SK-N-SH (cell line): ENCODE data around the gene CHST11. TPM values are rescaled to one million over a fixed set of nuclear protein-coding genes. Genes with fewer than 3 reads are reported as not detected.

Source experiments
- CTCF ChIA-PET: fragments of 300-600, 350-600 bp; formaldehyde crosslinking; extraction: SDS; loops from one replicate; lab custom pipeline; 2021; lab: Yijun Ruan, JAX
- POLR2A ChIA-PET: fragments of 350-600 bp; sonication (Branson Sonifier 250); formaldehyde crosslinking; extraction: SDS; loops from one replicate; lab custom pipeline; 2020; ENCODE audit warnings: antibody characterized with exemption, inconsistent platforms; lab: Yijun Ruan, JAX
- DNase-seq: peaks from one replicate; pipeline ENCODE4 v3.0.0; 2012
- H2AFZ ChIP-seq: fragments of 200-600 bp; sonication (generic); 2 replicates; pipeline ENCODE4 v1.8.1; 2016; ENCODE audit warnings: antibody characterized with exemption, mild to moderate bottlenecking, low read depth
- H3F3A ChIP-seq: fragments of 200-600 bp; sonication (generic); replicated peaks from 2 replicates; pipeline ENCODE3; 2016; ENCODE audit warnings: antibody characterized with exemption, mild to moderate bottlenecking; ENCODE audit not compliant: insufficient read depth
- H3K27ac ChIP-seq, 2 experiments: fragments of 200-500 bp in 1 of 2; fragments of 200-600 bp in 1 of 2; sonication (Bioruptor generic) in 1 of 2; sonication (generic), shearing (Covaris generic) in 1 of 2; 2 replicates each; pipeline versions ENCODE4 v1.5.1 to v1.6.1; 2014 to 2016; ENCODE audit warnings: low read depth in 2 of 2, inconsistent platforms in 1 of 2, low read length in 1 of 2, mild to moderate bottlenecking in 1 of 2, mixed read lengths in 1 of 2
- H3K27me3 ChIP-seq: fragments of 200-600 bp; sonication (generic), shearing (Covaris generic); 2 replicates; pipeline ENCODE4 v1.6.1; 2016; ENCODE audit warnings: mixed run types; ENCODE audit not compliant: insufficient read depth
- H3K36me3 ChIP-seq, 2 experiments: fragments of 200-500 bp in 1 of 2; fragments of 200-600 bp in 1 of 2; sonication (Bioruptor generic) in 1 of 2; sonication (generic) in 1 of 2; replicated peaks in 1 of 2; 2 replicates each; pipeline versions ENCODE3 to v1.5.1; 2014 to 2016; ENCODE audit warnings: low read length in 1 of 2, mild to moderate bottlenecking in 1 of 2; ENCODE audit not compliant: insufficient read depth in 2 of 2, control insufficient read depth in 1 of 2
- H3K4me1 ChIP-seq, 2 experiments: fragments of 200-500 bp in 1 of 2; fragments of 200-600 bp in 1 of 2; sonication (Bioruptor generic) in 1 of 2; sonication (generic), shearing (Covaris generic) in 1 of 2; 2 replicates each; pipeline versions ENCODE4 v1.5.1 to v1.6.1; 2014 to 2016; ENCODE audit warnings: low read depth in 1 of 2, low read length in 1 of 2, mixed run types in 1 of 2; ENCODE audit not compliant: insufficient read depth in 2 of 2, control insufficient read depth in 1 of 2
- H3K4me2 ChIP-seq: fragments of 200-600 bp; sonication (generic), shearing (Covaris generic); 2 replicates; pipeline ENCODE4 v1.6.1; 2017; ENCODE audit warnings: mixed run types
- H3K4me3 ChIP-seq, 2 experiments: fragments of 200-500 bp in 1 of 2; fragments of 200-600 bp in 1 of 2; sonication (Bioruptor generic) in 1 of 2; sonication (generic), shearing (Covaris generic) in 1 of 2; 2 replicates each; pipeline versions ENCODE4 v1.5.1 to v1.8.1; 2014 to 2016; ENCODE audit warnings: low read depth in 2 of 2, inconsistent platforms in 1 of 2, low read length in 1 of 2, mild to moderate bottlenecking in 1 of 2, mixed read lengths in 1 of 2, moderate library complexity in 1 of 2
- H3K79me2 ChIP-seq: fragments of 200-600 bp; sonication (generic); 2 replicates; pipeline ENCODE4 v1.8.1; 2017; ENCODE audit warnings: mild to moderate bottlenecking; ENCODE audit not compliant: insufficient read depth
- H3K9ac ChIP-seq: fragments of 200-600 bp; sonication (generic); 2 replicates; pipeline ENCODE4 v1.6.1; 2017; ENCODE audit warnings: mixed run types
- H3K9me2 ChIP-seq: fragments of 200-600 bp; sonication (generic); 2 replicates; pipeline ENCODE4 v1.6.1; 2017; ENCODE audit warnings: mixed run types
- H3K9me3 ChIP-seq: fragments of 200-600 bp; sonication (generic); 2 replicates; pipeline ENCODE4 v1.6.1; 2017; ENCODE audit warnings: mixed run types, mild to moderate bottlenecking, moderate library complexity
- H4K20me1 ChIP-seq: fragments of 200-600 bp; sonication (generic); 2 replicates; pipeline ENCODE4 v1.6.1; 2017; ENCODE audit warnings: mild to moderate bottlenecking, mixed run types; ENCODE audit not compliant: insufficient read depth
- ELF1 ChIP-seq: IDR thresholded peaks from 2 replicates; pipeline ENCODE4 v1.4.0; 2012
- EZH2phosphoT487 ChIP-seq: fragments of 200-600 bp; sonication (generic); IDR thresholded peaks from 2 replicates; pipeline ENCODE4 v1.6.1; 2017; ENCODE audit warnings: low read depth, mixed run types, mild to moderate bottlenecking, antibody characterized with exemption, moderate library complexity, borderline replicate concordance
- GABPA ChIP-seq: IDR thresholded peaks from 2 replicates; pipeline ENCODE4 v1.4.0; 2012; ENCODE audit warnings: low read depth, mild to moderate bottlenecking
- GATA2 ChIP-seq: sonication (generic); formaldehyde crosslinking; IDR thresholded peaks from 2 replicates; pipeline ENCODE4 v1.5.0; 2020; ENCODE audit warnings: mild to moderate bottlenecking, missing genetic modification reagents
- JUND ChIP-seq: IDR thresholded peaks from 2 replicates; pipeline ENCODE4 v1.4.0; 2012
- MAX ChIP-seq: IDR thresholded peaks from 2 replicates; pipeline ENCODE4 v1.4.0; 2012; ENCODE audit warnings: low read depth
- MEF2A ChIP-seq: IDR thresholded peaks from 2 replicates; pipeline ENCODE4 v1.4.0; 2012; ENCODE audit warnings: low read depth, borderline replicate concordance
- MXI1 ChIP-seq: IDR thresholded peaks from 2 replicates; pipeline ENCODE4 v1.6.1; 2012; ENCODE audit warnings: mild to moderate bottlenecking, low read depth, low read length, improper control_type of control experiment
- RXRA ChIP-seq: IDR thresholded peaks from 2 replicates; pipeline ENCODE4 v1.4.0; 2012; ENCODE audit warnings: low read depth, mild to moderate bottlenecking, borderline replicate concordance
- SMC3 ChIP-seq: IDR thresholded peaks from 2 replicates; pipeline ENCODE4 v1.6.1; 2012; ENCODE audit warnings: low read depth, low read length, improper control_type of control experiment
- TAF1 ChIP-seq: IDR thresholded peaks from 2 replicates; pipeline ENCODE4 v1.6.1; 2012; ENCODE audit warnings: low read depth, mild to moderate bottlenecking, low read length, moderate library complexity, borderline replicate concordance
- TCF12 ChIP-seq: IDR thresholded peaks from 2 replicates; pipeline ENCODE4 v1.4.0; 2012
- TEAD4 ChIP-seq: IDR thresholded peaks from 2 replicates; pipeline ENCODE4 v1.4.0; 2012; ENCODE audit warnings: mild to moderate bottlenecking, borderline replicate concordance; ENCODE audit not compliant: insufficient read depth
- YY1 ChIP-seq: IDR thresholded peaks from 2 replicates; pipeline ENCODE4 v1.4.0; 2012; ENCODE audit warnings: low read depth, mild to moderate bottlenecking
- WGBS: methylation state at CpG from one replicate; pipeline ENCODE4 v1.1.6; 2017; ENCODE audit warnings: low lambda C conversion rate; 5-methylcytosine and 5-hydroxymethylcytosine counted together
- polyA plus RNA-seq, 3 experiments: library from polyadenylated mRNA; depleted of rRNA; stranded (reverse); fragments of >200 nt; gene quantifications; 2 replicates each; pipeline ENCODE4 v1.2.3, GENCODE V29; 2012
- TF ChIP-seq, protein P1 (sequence below): fragments of 200-600 bp; sonication (generic); IDR thresholded peaks from 2 replicates; pipeline ENCODE4 v1.6.1; 2017; ENCODE audit warnings: antibody characterized with exemption, mild to moderate bottlenecking, moderate library complexity

CHST11 gene
- polyA plus RNA-seq, 1 of the 3 experiments (the other 2 are of a cell fraction), result 18.6 TPM

DNA sequence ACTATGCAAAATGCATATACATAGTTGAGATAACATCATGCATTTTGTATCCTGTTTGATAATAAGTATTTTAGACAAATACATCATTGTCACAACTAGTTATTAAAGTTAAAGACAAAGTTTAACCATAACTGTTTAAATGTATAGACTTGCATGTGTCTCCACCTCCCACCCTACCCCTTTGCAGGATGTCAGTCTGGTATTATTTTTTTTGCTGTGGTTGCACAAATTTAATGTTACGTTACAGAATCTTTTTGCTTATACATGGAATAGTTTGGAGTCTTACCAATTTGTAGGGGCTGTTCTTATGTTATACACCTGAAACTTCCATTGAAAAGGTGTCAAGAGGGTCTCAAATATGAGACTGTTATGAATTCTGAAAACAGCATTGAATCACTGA lies 5.6 kb downstream of the CHST11 start:
- peaks cover 0 to 14% of the 10 kb centered on the region in 2 experiments; a peak in 1 of 4 replicates for H3K4me1 ChIP-seq
- no peak overlapping the region for H3K4me3 ChIP-seq
- H3F3A ChIP-seq, result peaks cover 2% of the 10 kb centered on the region
- WGBS, result 97% methylated on average over 1 of the region's 1 CpG
- peaks cover 44% of the 10 kb centered on the region for H3K79me2 ChIP-seq
- no peak overlapping the region for H2AFZ ChIP-seq
- H3K36me3 ChIP-seq, result no peaks in the 10 kb centered on the region
- no peak overlapping the region for H3K9ac ChIP-seq
- TF ChIP-seq MAX (no peak), GABPA (no peak), MEF2A (no peak), EZH2phosphoT487 (no peak), MXI1 (no peak)
- TF ChIP-seq, all 33 proteins: peak for 0
- Histone ChIP-seq H3K4me2 (no peak overlapping the region), H3K27me3 (no peaks in the 10 kb centered on the region), H3K27ac (no peak overlapping the region), H3K9me3 (no peaks in the 10 kb centered on the region), H3K9me2 (no peaks in the 10 kb centered on the region), H4K20me1 (no peaks in the 10 kb centered on the region)
- POLR2A ChIA-PET, result no interaction called here
- DNase-seq, result no peak
- CTCF ChIA-PET, result no interaction called here

DNA sequence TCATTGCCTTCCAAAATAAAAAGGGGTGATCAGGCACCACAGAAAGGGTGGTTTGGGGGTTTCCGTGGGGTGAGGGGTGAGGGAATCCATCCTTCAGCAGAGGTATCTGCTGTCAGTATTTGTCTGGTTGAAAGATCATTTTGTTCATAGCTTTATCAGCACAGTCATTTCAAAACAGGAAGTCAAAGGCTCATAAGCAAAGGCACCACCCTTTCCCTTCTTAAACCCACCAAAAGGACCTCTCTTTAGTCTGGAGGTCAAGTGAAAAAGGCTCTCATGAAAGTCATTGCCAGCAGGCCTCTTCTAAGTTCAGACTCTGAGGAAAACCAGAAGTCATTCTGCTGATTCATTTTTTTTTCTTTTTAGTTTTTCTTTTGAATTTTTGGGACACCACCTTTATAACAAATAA lies 6.2 kb downstream of the CHST11 start:
- DNase-seq, result no peak
- H3K27ac ChIP-seq, result no peak overlapping the region
- H4K20me1 ChIP-seq, result no peaks in the 10 kb centered on the region
- peaks cover 0 to 14% of the 10 kb centered on the region in 2 experiments; a peak in 1 of 4 replicates for H3K4me1 ChIP-seq
- H3K4me2 ChIP-seq, result no peak overlapping the region
- POLR2A ChIA-PET, result no interaction called here
- TF ChIP-seq GABPA (no peak), TCF12 (no peak), ELF1 (no peak), GATA2 (CRISPR knock-in tag) (no peak)
- TF ChIP-seq, all 33 proteins: peak for 0
- H3K79me2 ChIP-seq, result peaks cover 38% of the 10 kb centered on the region
- H3K9ac ChIP-seq, result no peak overlapping the region
- peaks cover 2% of the 10 kb centered on the region for H3F3A ChIP-seq
- no peaks in the 10 kb centered on the region for H3K27me3 ChIP-seq
- H3K36me3 ChIP-seq, result no peaks in the 10 kb centered on the region
- CTCF ChIA-PET, result no interaction called here
- WGBS, result 88% methylated on average over 1 of the region's 1 CpG
- no peak overlapping the region for H3K4me3 ChIP-seq
- no peaks in the 10 kb centered on the region for H3K9me2 ChIP-seq
- H3K9me3 ChIP-seq, result no peaks in the 10 kb centered on the region
- no peak overlapping the region for H2AFZ ChIP-seq

DNA sequence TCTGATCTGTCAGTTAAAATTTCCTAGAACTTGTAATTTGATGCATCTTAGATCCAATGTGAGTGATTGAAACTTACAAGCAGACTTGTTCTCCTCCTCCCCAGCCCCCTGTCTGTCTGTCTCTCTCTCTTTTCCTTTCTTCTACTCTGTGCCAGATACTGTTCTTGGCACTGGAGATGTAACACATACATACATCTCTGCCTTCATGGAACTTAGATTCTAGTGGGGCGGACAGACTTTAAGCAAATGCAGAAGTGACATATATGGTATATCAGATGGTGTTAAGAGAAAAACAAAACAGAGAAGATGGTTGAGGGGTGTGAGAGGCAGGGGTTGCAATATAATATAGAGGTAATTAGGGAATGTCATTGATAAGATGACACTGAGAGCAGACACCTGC lies 6.6 kb downstream of the CHST11 start:
- no peak for DNase-seq
- no peak overlapping the region for H3K27ac ChIP-seq
- no peak overlapping the region for H2AFZ ChIP-seq
- H3F3A ChIP-seq, result peaks cover 2% of the 10 kb centered on the region
- CTCF ChIA-PET, result interaction anchor here (1.2 kb wide), 2 partner anchors 17 to 40 kb away, joined by 3 read pairs; no protein-coding TSS in a partner anchor
- H3K4me3 ChIP-seq, result no peak overlapping the region
- H3K9me3 ChIP-seq, result no peaks in the 10 kb centered on the region
- no peak overlapping the region for H3K4me2 ChIP-seq
- H3K27me3 ChIP-seq, result no peaks in the 10 kb centered on the region
- WGBS, result 100% methylated on average over 1 of the region's 1 CpG
- H4K20me1 ChIP-seq, result no peaks in the 10 kb centered on the region
- no peaks in the 10 kb centered on the region for H3K9me2 ChIP-seq
- peaks cover 0 to 11% of the 10 kb centered on the region in 2 experiments; a peak in 1 of 4 replicates for H3K4me1 ChIP-seq
- H3K79me2 ChIP-seq, result peaks cover 33% of the 10 kb centered on the region
- TF ChIP-seq YY1 (no peak), SMC3 (no peak), JUND (no peak), RXRA (no peak), TEAD4 (no peak), TAF1 (no peak), TCF12 (no peak)
- TF ChIP-seq, protein P1, sequence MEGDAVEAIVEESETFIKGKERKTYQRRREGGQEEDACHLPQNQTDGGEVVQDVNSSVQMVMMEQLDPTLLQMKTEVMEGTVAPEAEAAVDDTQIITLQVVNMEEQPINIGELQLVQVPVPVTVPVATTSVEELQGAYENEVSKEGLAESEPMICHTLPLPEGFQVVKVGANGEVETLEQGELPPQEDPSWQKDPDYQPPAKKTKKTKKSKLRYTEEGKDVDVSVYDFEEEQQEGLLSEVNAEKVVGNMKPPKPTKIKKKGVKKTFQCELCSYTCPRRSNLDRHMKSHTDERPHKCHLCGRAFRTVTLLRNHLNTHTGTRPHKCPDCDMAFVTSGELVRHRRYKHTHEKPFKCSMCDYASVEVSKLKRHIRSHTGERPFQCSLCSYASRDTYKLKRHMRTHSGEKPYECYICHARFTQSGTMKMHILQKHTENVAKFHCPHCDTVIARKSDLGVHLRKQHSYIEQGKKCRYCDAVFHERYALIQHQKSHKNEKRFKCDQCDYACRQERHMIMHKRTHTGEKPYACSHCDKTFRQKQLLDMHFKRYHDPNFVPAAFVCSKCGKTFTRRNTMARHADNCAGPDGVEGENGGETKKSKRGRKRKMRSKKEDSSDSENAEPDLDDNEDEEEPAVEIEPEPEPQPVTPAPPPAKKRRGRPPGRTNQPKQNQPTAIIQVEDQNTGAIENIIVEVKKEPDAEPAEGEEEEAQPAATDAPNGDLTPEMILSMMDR, result no peak
- POLR2A ChIA-PET, result no interaction called here
- no peaks in the 10 kb centered on the region for H3K36me3 ChIP-seq
- no peak overlapping the region for H3K9ac ChIP-seq
